H1 (cell line): Measurements from ENCODE around the gene P2RX5. TPM values are rescaled to one million over a fixed set of nuclear protein-coding genes. Genes with fewer than 3 reads are reported as not detected.

Experiments
- CTCF ChIA-PET: fragments of 300-600 bp; sonication (Branson Sonifier 250); formaldehyde crosslinking; loops from one replicate; lab custom pipeline; 2021; ENCODE audit not compliant: partially characterized antibody; lab: Charles Lee
- POLR2A ChIA-PET: fragments of 300-600 bp; sonication (Branson Sonifier 250); formaldehyde crosslinking; loops from one replicate; lab custom pipeline; 2021; ENCODE audit warnings: inconsistent platforms; ENCODE audit not compliant: partially characterized antibody; lab: Charles Lee
- DNase-seq, 2 experiments: peaks; one replicate each; pipeline versions ENCODE4 v3.0.0 to v3.0.0-alpha.2; 2010 to 2022; ENCODE audit warnings: low spot score in 2 of 2, low read depth in 1 of 2, mixed read lengths in 1 of 2
- FAIRE-seq: peaks from 2 replicates; lab custom pipeline; 2011; peaks lifted over from hg19 to GRCh38; lab: Jason Lieb, UNC
- H2AFZ ChIP-seq: 2 replicates; pipeline ENCODE4 v1.8.1; 2012; ENCODE audit warnings: low read length, inconsistent platforms
- H2AK5ac ChIP-seq: 2 replicates; pipeline ENCODE4 v1.6.1; 2013; ENCODE audit warnings: low read depth, low read length
- H2BK120ac ChIP-seq: replicated peaks from 2 replicates; pipeline ENCODE3; 2013; ENCODE audit warnings: low read depth, low read length, inconsistent platforms
- H2BK12ac ChIP-seq: 2 replicates; pipeline ENCODE4 v1.6.1; 2013; ENCODE audit warnings: low read depth, low read length
- H2BK15ac ChIP-seq: 2 replicates; pipeline ENCODE4 v1.6.1; 2013; ENCODE audit warnings: low read length
- H2BK20ac ChIP-seq: 2 replicates; pipeline ENCODE4 v1.6.1; 2013; ENCODE audit warnings: low read length
- H2BK5ac ChIP-seq: 2 replicates; pipeline ENCODE4 v1.6.1; 2013; ENCODE audit warnings: low read depth, low read length
- H3K14ac ChIP-seq: 2 replicates; pipeline ENCODE4 v1.6.1; 2013; ENCODE audit warnings: inconsistent platforms; ENCODE audit not compliant: insufficient read length
- H3K18ac ChIP-seq: 2 replicates; pipeline ENCODE4 v1.6.1; 2013; ENCODE audit warnings: low read length; ENCODE audit errors: extremely low read depth
- H3K23ac ChIP-seq: 2 replicates; pipeline ENCODE4 v1.6.1; 2013; ENCODE audit warnings: inconsistent platforms; ENCODE audit not compliant: insufficient read length
- H3K23me2 ChIP-seq: 2 replicates; pipeline ENCODE4 v1.6.1; 2013; ENCODE audit warnings: low read depth, low read length
- H3K27ac ChIP-seq: 2 replicates; pipeline ENCODE4 v1.6.1; 2011; ENCODE audit warnings: low read depth, low read length, inconsistent platforms
- H3K27me3 ChIP-seq, 4 experiments: replicated peaks in 1 of 4; 1 replicate in 1 of 4; 2 replicates in 3 of 4; pipeline versions ENCODE4 v1.6.1 to v1.8.1; 2011 to 2013; ENCODE audit warnings: low read length in 3 of 4, mild to moderate bottlenecking in 3 of 4, inconsistent platforms in 2 of 4, mixed read lengths in 2 of 4, moderate library complexity in 1 of 4; ENCODE audit not compliant: control insufficient read depth in 3 of 4, insufficient read depth in 3 of 4; ENCODE audit errors: extremely low read depth in 1 of 4
- H3K36me3 ChIP-seq, 4 experiments: 2 replicates each; pipeline versions ENCODE4 v1.6.1 to v1.8.1; 2011 to 2013; ENCODE audit warnings: mild to moderate bottlenecking in 4 of 4, low read length in 3 of 4, moderate library complexity in 2 of 4, control low read depth in 1 of 4, inconsistent platforms in 1 of 4; ENCODE audit not compliant: insufficient read depth in 4 of 4, control insufficient read depth in 2 of 4
- H3K4ac ChIP-seq: replicated peaks from 2 replicates; pipeline ENCODE3; 2013; ENCODE audit warnings: low read length, low read depth, mixed read lengths, inconsistent platforms; ENCODE audit not compliant: insufficient read length
- H3K4me1 ChIP-seq, 4 experiments: replicated peaks in 1 of 4; 1 replicate in 1 of 4; 2 replicates in 3 of 4; pipeline versions ENCODE4 v1.6.1 to v1.8.1; 2011 to 2013; ENCODE audit warnings: low read length in 3 of 4, inconsistent platforms in 2 of 4, mixed read lengths in 1 of 4; ENCODE audit not compliant: insufficient read depth in 4 of 4, control insufficient read depth in 3 of 4
- H3K4me2 ChIP-seq, 2 experiments: 2 replicates each; pipeline versions ENCODE4 v1.6.1 to v1.8.1; 2011 to 2013; ENCODE audit warnings: low read depth in 2 of 2, low read length in 2 of 2, control low read depth in 1 of 2, inconsistent platforms in 1 of 2, mild to moderate bottlenecking in 1 of 2; ENCODE audit not compliant: insufficient read depth in 1 of 2
- H3K4me3 ChIP-seq, 4 experiments: fragments of 200-600, 300-600 bp in 1 of 4; sonication (generic), shearing (Covaris generic), sonication (Bioruptor Twin) in 1 of 4; 2 replicates each; pipeline versions ENCODE4 v1.5.1 to v1.8.1; 2011 to 2016; ENCODE audit warnings: low read length in 4 of 4, low read depth in 3 of 4, control low read depth in 2 of 4, inconsistent platforms in 2 of 4, mild to moderate bottlenecking in 2 of 4, mixed read lengths in 1 of 4, moderate library complexity in 1 of 4; ENCODE audit not compliant: insufficient read depth in 2 of 4; ENCODE audit errors: extremely low read depth in 1 of 4
- H3K56ac ChIP-seq: replicated peaks from 2 replicates; pipeline ENCODE3; 2013; ENCODE audit warnings: low read depth, mild to moderate bottlenecking, mixed read lengths, low read length, inconsistent platforms; ENCODE audit not compliant: insufficient read length
- H3K79me1 ChIP-seq: 2 replicates; pipeline ENCODE4 v1.6.1; 2013; ENCODE audit warnings: low read depth, low read length, control low read depth
- H3K79me2 ChIP-seq, 2 experiments: 2 replicates each; pipeline versions ENCODE4 v1.6.1 to v1.8.1; 2012 to 2013; ENCODE audit warnings: low read length in 2 of 2, mild to moderate bottlenecking in 2 of 2, inconsistent platforms in 1 of 2; ENCODE audit not compliant: insufficient read depth in 2 of 2, control insufficient read depth in 1 of 2
- H3K9ac ChIP-seq, 4 experiments: replicated peaks in 1 of 4; 1 replicate in 1 of 4; 2 replicates in 3 of 4; pipeline versions ENCODE4 v1.6.1 to v1.8.1; 2011 to 2013; ENCODE audit warnings: low read depth in 3 of 4, low read length in 3 of 4, control low read depth in 2 of 4, mild to moderate bottlenecking in 2 of 4, moderate library complexity in 2 of 4, inconsistent platforms in 1 of 4; ENCODE audit errors: extremely low read depth in 1 of 4
- H3K9me3 ChIP-seq, 2 experiments: 2 replicates each; pipeline versions ENCODE4 v1.6.1 to v1.8.1; 2012 to 2013; ENCODE audit warnings: mild to moderate bottlenecking in 2 of 2, moderate library complexity in 2 of 2, control low read depth in 1 of 2, inconsistent platforms in 1 of 2, low read depth in 1 of 2, low read length in 1 of 2, mixed read lengths in 1 of 2; ENCODE audit not compliant: insufficient read depth in 2 of 2
- H4K20me1 ChIP-seq, 2 experiments: replicated peaks in 1 of 2; 2 replicates each; pipeline versions ENCODE3 to v1.8.1; 2011 to 2013; ENCODE audit warnings: inconsistent platforms in 2 of 2, low read length in 2 of 2, mild to moderate bottlenecking in 1 of 2; ENCODE audit not compliant: insufficient read depth in 2 of 2, control insufficient read depth in 1 of 2
- H4K5ac ChIP-seq: 2 replicates; pipeline ENCODE4 v1.6.1; 2013; ENCODE audit warnings: low read length, low read depth, mixed read lengths, inconsistent platforms; ENCODE audit not compliant: insufficient read length
- H4K8ac ChIP-seq: 2 replicates; pipeline ENCODE4 v1.8.0; 2013; ENCODE audit warnings: mild to moderate bottlenecking, moderate library complexity, low read length, inconsistent platforms; ENCODE audit not compliant: insufficient read depth; ENCODE audit errors: extremely low read depth
- H4K91ac ChIP-seq: replicated peaks from 2 replicates; pipeline ENCODE3; 2013; ENCODE audit warnings: low read length, mixed read lengths, inconsistent platforms; ENCODE audit not compliant: insufficient read length
- CBX5 ChIP-seq: fragments of 300-800, 300-1000 bp; sonication (generic); IDR thresholded peaks from 2 replicates; pipeline ENCODE4 v1.7.1; 2016; ENCODE audit warnings: antibody characterized with exemption, low read length, low read depth
- CEBPB ChIP-seq: IDR thresholded peaks from 2 replicates; pipeline ENCODE4 v1.6.1; 2012; ENCODE audit warnings: low read depth, low read length
- EP300 ChIP-seq, 2 experiments: IDR thresholded peaks; 1 replicate in 1 of 2; 2 replicates in 1 of 2; pipeline ENCODE4 v1.6.1; 2011 to 2012; ENCODE audit warnings: low read depth in 2 of 2, low read length in 2 of 2, mild to moderate bottlenecking in 2 of 2, borderline replicate concordance in 1 of 2, inconsistent platforms in 1 of 2, moderate library complexity in 1 of 2
- GABPA ChIP-seq: IDR thresholded peaks from 2 replicates; pipeline ENCODE4 v1.6.1; 2011; ENCODE audit warnings: mild to moderate bottlenecking, low read length, moderate library complexity, borderline replicate concordance; ENCODE audit not compliant: insufficient read depth
- GTF2F1 ChIP-seq: IDR thresholded peaks from 2 replicates; pipeline ENCODE4 v1.6.1; 2012; ENCODE audit warnings: low read depth, low read length, improper control_type of control experiment, borderline replicate concordance
- JUND ChIP-seq: IDR thresholded peaks from 2 replicates; pipeline ENCODE4 v1.6.1; 2011; ENCODE audit warnings: mild to moderate bottlenecking, improper control_type of control experiment, low read length
- KDM5A ChIP-seq: fragments of 200-600 bp; IDR thresholded peaks from 2 replicates; pipeline ENCODE4 v1.7.1; 2012; ENCODE audit warnings: mild to moderate bottlenecking, low read length, inconsistent platforms, mixed read lengths
- PHF8 ChIP-seq: fragments of 200-600 bp; sonication (generic); conservative IDR thresholded peaks from 2 replicates; pipeline ENCODE4 v1.7.1; 2012; ENCODE audit warnings: low read depth, mild to moderate bottlenecking, inconsistent platforms, low read length, moderate library complexity
- POLR2AphosphoS5 ChIP-seq: IDR thresholded peaks from 2 replicates; pipeline ENCODE4 v1.6.1; 2011; ENCODE audit warnings: low read depth, low read length
- SP2 ChIP-seq: IDR thresholded peaks from 2 replicates; pipeline ENCODE4 v1.6.1; 2012; ENCODE audit warnings: mild to moderate bottlenecking, low read length, inconsistent platforms
- TAF1 ChIP-seq: IDR thresholded peaks from 2 replicates; pipeline ENCODE4 v1.6.1; 2011; ENCODE audit warnings: mild to moderate bottlenecking, low read depth, low read length
- YY1 ChIP-seq: IDR thresholded peaks from 2 replicates; pipeline ENCODE4 v1.6.1; 2011; ENCODE audit warnings: low read depth, mild to moderate bottlenecking, low read length
- WGBS, 2 experiments: shearing (Covaris generic) in 1 of 2; methylation state at CpG; one replicate each; pipeline versions ENCODE4 v1.1.6 to v1.1.7; 2013 to 2015; ENCODE audit warnings: low lambda C conversion rate in 2 of 2, mixed read lengths in 2 of 2, inconsistent platforms in 1 of 2, low coverage in 1 of 2, missing lambda C conversion rate in 1 of 2; ENCODE audit not compliant: insufficient replicate concordance in 2 of 2, insufficient coverage in 1 of 2, insufficient read length in 1 of 2; ENCODE audit errors: extremely low coverage in 1 of 2, missing lambda C conversion rate in 1 of 2; 5-methylcytosine and 5-hydroxymethylcytosine counted together
- polyA plus RNA-seq, 7 experiments: library from polyadenylated mRNA; depleted of rRNA in 3 of 7; stranded (reverse) in 5 of 7; unstranded in 2 of 7; fragments of >200 nt in 5 of 7; fragments of 200-250 nt in 2 of 7; gene quantifications; 1 replicate in 5 of 7; 2 replicates in 1 of 7; 4 replicates in 1 of 7; pipeline versions ENCODE4 v1.2.1 to v1.2.3, GENCODE V29; 2011 to 2013; ENCODE audit warnings: missing spikeins in 2 of 7, mixed read lengths in 2 of 7
- total RNA-seq: library from RNA; stranded (reverse); fragmentation: NEBNext Ultra II Directional; extraction: Animal tissue kit (Norgen Biotek cat#: 25700); gene quantifications from 2 replicates; pipeline ENCODE4 v1.2.1, GENCODE V29; 2021

Gene P2RX5
- total and polyA plus RNA-seq, 2 of the 8 experiments (the other 6 are each of a cell fraction or from before 2014, with no cell fraction given): 12.0 to 15.6 TPM

GRCh38 chr17:3689262-3690093 lies 6.5 kb downstream of the P2RX5 start:
- Histone ChIP-seq H2AK5ac (no peak overlapping the region), H4K8ac (no peak overlapping the region; the same call in 1 of the 2 replicates), H3K9ac (no peak overlapping the region), H2BK15ac (no peak overlapping the region), H3K27ac (no peak overlapping the region), H3K36me3 (no peaks in the 10 kb centered on the region), H3K14ac (no peak overlapping the region), H3K56ac (no peak overlapping the region), H3K23ac (no peak overlapping the region), H4K20me1 (peaks cover 0 to 4% of the 10 kb centered on the region in 2 experiments), H3K4me1 (peaks cover 0 to 4% (median 0%) of the 10 kb centered on the region in 4 experiments; a peak in 4 of 7 replicates), H2BK120ac (no peak overlapping the region), H2AFZ (no peak overlapping the region), H2BK5ac (no peak overlapping the region), H3K4me2 (no peak overlapping the region), H3K18ac (no peak overlapping the region), H3K79me1 (no peaks in the 10 kb centered on the region), H3K27me3 (no peaks in the 10 kb centered on the region), H4K91ac (peak overlapping the region; percentile 91), H4K5ac (no peak overlapping the region), H3K79me2 (no peaks in the 10 kb centered on the region), H3K4ac (no peak overlapping the region), H2BK12ac (peak overlapping the region; percentile 94; the same call in 1 of the 2 replicates), H3K23me2 (no peaks in the 10 kb centered on the region), H3K4me3 (no peak overlapping the region), H2BK20ac (no peak overlapping the region), H3K9me3 (no peaks in the 10 kb centered on the region)
- DNase-seq (peak in 1 of 2 experiments; percentile 43), FAIRE-seq (no peak)
- ChIA-PET POLR2A (no interaction called here), CTCF (interaction anchor here (1.5 to 3.3 kb wide), 3 partner anchors 11 to 12 kb away, joined by 3 to 29 read pairs (median 17); no protein-coding TSS in a partner anchor)
- WGBS, 2 experiments: 95% methylated on average over 41 of the region's 44 CpGs; no CpG with 5 or more reads in 1 of the 2 experiments
- no peak for TF ChIP-seq TAF1
- no peak for TF ChIP-seq KDM5A
- no peak for TF ChIP-seq GABPA
- no peak for TF ChIP-seq JUND
- TF ChIP-seq CBX5: no peak
- no peak for TF ChIP-seq CEBPB
- TF ChIP-seq EP300 (IDR thresholded peaks at IDR 0.05; ENCODE audit: borderline replicate concordance in 1 of 2, low read depth in 2 of 2, low read length in 2 of 2): no peak
- TF ChIP-seq SP2: no peak
- no peak for TF ChIP-seq POLR2AphosphoS5
- no peak for TF ChIP-seq PHF8
- TF ChIP-seq YY1: no peak
- TF ChIP-seq GTF2F1: no peak
